GM23338 (cell line): Measurements from ENCODE around the gene SMOC1. TPM values are rescaled to one million over a fixed set of nuclear protein-coding genes. Genes with fewer than 3 reads are reported as not detected.

ENCODE experiments used
- ATAC-seq: fragments of 200-7000 bp; cut with Tn5 transposase; 3 replicates; pipeline ENCODE4 v1.9.1; 2020
- DNase-seq: peaks from one replicate; pipeline ENCODE4 v3.0.0-alpha.2; 2015; ENCODE audit warnings: low spot score
- H2AFZ ChIP-seq: fragments of 200-600 bp; sonication (generic); 2 replicates; pipeline ENCODE4 v1.8.0; 2016; ENCODE audit warnings: antibody characterized with exemption, mild to moderate bottlenecking, moderate library complexity
- H3F3A ChIP-seq: fragments of 200-600 bp; sonication (generic); replicated peaks from 2 replicates; pipeline ENCODE4 v1.8.0; 2017; ENCODE audit warnings: antibody characterized with exemption, mixed run types, low read depth
- H3K27ac ChIP-seq: fragments of 200-600 bp; sonication (generic); 2 replicates; pipeline ENCODE4 v1.6.1; 2016; ENCODE audit warnings: low read depth
- H3K27me3 ChIP-seq: fragments of 200-600 bp; sonication (generic); 2 replicates; pipeline ENCODE4 v1.8.0; 2016; ENCODE audit warnings: mild to moderate bottlenecking, mixed run types, moderate library complexity; ENCODE audit not compliant: insufficient read depth
- H3K36me3 ChIP-seq: fragments of 200-600 bp; sonication (generic); 2 replicates; pipeline ENCODE4 v1.8.0; 2016; ENCODE audit warnings: mild to moderate bottlenecking; ENCODE audit not compliant: insufficient read depth
- H3K4me1 ChIP-seq: fragments of 200-600 bp; sonication (generic); 2 replicates; pipeline ENCODE4 v1.8.0; 2016; ENCODE audit warnings: mild to moderate bottlenecking, moderate library complexity; ENCODE audit not compliant: insufficient read depth
- H3K4me2 ChIP-seq: fragments of 200-600 bp; sonication (generic); 2 replicates; pipeline ENCODE4 v1.7.1; 2017; ENCODE audit warnings: mixed run types
- H3K4me3 ChIP-seq: fragments of 200-600 bp; sonication (generic); 2 replicates; pipeline ENCODE4 v1.6.1; 2016; ENCODE audit warnings: mixed run types
- H3K79me2 ChIP-seq: fragments of 200-600 bp; sonication (generic); replicated peaks from 2 replicates; pipeline ENCODE4 v1.8.0; 2017; ENCODE audit warnings: mild to moderate bottlenecking; ENCODE audit not compliant: insufficient read depth
- H3K9me2 ChIP-seq: fragments of 200-600 bp; sonication (generic); 2 replicates; pipeline ENCODE4 v1.8.0; 2017; ENCODE audit not compliant: insufficient read depth
- H4K20me1 ChIP-seq: fragments of 200-600 bp; sonication (generic); replicated peaks from 2 replicates; pipeline ENCODE4 v1.8.0; 2017; ENCODE audit warnings: mild to moderate bottlenecking; ENCODE audit not compliant: insufficient read depth
- H3K27ac Mint-ChIP-seq: 2 replicates; pipeline ENCODE4 v1.8.0; 2020; ENCODE audit warnings: inconsistent platforms, mild to moderate bottlenecking, moderate library complexity, mixed read lengths
- H3K27me3 Mint-ChIP-seq: 3 replicates; pipeline ENCODE4 v1.8.0; 2022; ENCODE audit warnings: low read depth, mild to moderate bottlenecking, moderate library complexity, mixed read lengths, inconsistent platforms; ENCODE audit not compliant: insufficient read depth, poor library complexity
- H3K36me3 Mint-ChIP-seq: 3 replicates; pipeline ENCODE4 v1.8.0; 2021; ENCODE audit warnings: low read depth, mild to moderate bottlenecking, inconsistent platforms, moderate library complexity, mixed read lengths
- H3K4me1 Mint-ChIP-seq: 3 replicates; pipeline ENCODE4 v1.8.0; 2020; ENCODE audit warnings: mild to moderate bottlenecking, inconsistent platforms, mixed read lengths
- H3K4me3 Mint-ChIP-seq: 3 replicates; pipeline ENCODE4 v1.8.0; 2021; ENCODE audit warnings: moderate library complexity, mild to moderate bottlenecking, inconsistent platforms, mixed read lengths
- H3K9me3 Mint-ChIP-seq: 3 replicates; pipeline ENCODE4 v1.8.0; 2020; ENCODE audit warnings: moderate library complexity, mild to moderate bottlenecking, inconsistent platforms, mixed read lengths
- CREB1 ChIP-seq: fragments of 250-450 bp; sonication (Bioruptor Pico); IDR thresholded peaks from 2 replicates; pipeline ENCODE4 v1.5.0; 2020; ENCODE audit warnings: low read depth, mild to moderate bottlenecking, moderate library complexity
- CTCF ChIP-seq, 2 experiments: fragments of 200-600 bp in 1 of 2; sonication (generic) in 1 of 2; conservative IDR thresholded peaks; 2 replicates each; pipeline versions ENCODE4 v1.5.1 to v1.6.1; 2016 to 2017; ENCODE audit warnings: antibody characterized with exemption in 2 of 2, low read depth in 2 of 2, mild to moderate bottlenecking in 2 of 2, moderate library complexity in 1 of 2
- ETS1 ChIP-seq: IDR thresholded peaks from 2 replicates; pipeline ENCODE4 v1.6.1; 2016; ENCODE audit warnings: antibody characterized with exemption
- EZH2 ChIP-seq: fragments of 200-600 bp; sonication (generic); IDR thresholded peaks from one replicate; pipeline ENCODE4 v1.8.0; 2017; ENCODE audit warnings: antibody characterized with exemption, mild to moderate bottlenecking, low read depth; ENCODE audit not compliant: unreplicated experiment
- EZH2phosphoT487 ChIP-seq: fragments of 200-600 bp; sonication (generic); IDR thresholded peaks from one replicate; pipeline ENCODE4 v1.8.1; 2018; ENCODE audit warnings: antibody characterized with exemption; ENCODE audit not compliant: unreplicated experiment
- JUNB ChIP-seq: IDR thresholded peaks from one replicate; pipeline ENCODE4 v1.6.1; 2016; ENCODE audit warnings: antibody characterized with exemption; ENCODE audit not compliant: unreplicated experiment
- NANOG ChIP-seq: IDR thresholded peaks from 2 replicates; pipeline ENCODE4 v1.6.1; 2016; ENCODE audit warnings: antibody characterized with exemption, borderline replicate concordance
- POLR2AphosphoS5 ChIP-seq: IDR thresholded peaks from 2 replicates; pipeline ENCODE4 v1.6.1; 2016; ENCODE audit warnings: antibody characterized with exemption, low read depth
- REST ChIP-seq: IDR thresholded peaks from one replicate; pipeline ENCODE4 v1.6.1; 2018; ENCODE audit warnings: antibody characterized with exemption; ENCODE audit not compliant: unreplicated experiment
- STAT1 ChIP-seq: IDR thresholded peaks from one replicate; pipeline ENCODE4 v1.6.1; 2016; ENCODE audit warnings: antibody characterized with exemption; ENCODE audit not compliant: unreplicated experiment
- ZNF114 ChIP-seq: fragments of 250-450 bp; sonication (Bioruptor Pico); IDR thresholded peaks from 2 replicates; pipeline ENCODE4 v1.5.0; 2020; ENCODE audit warnings: mild to moderate bottlenecking, moderate library complexity
- ZNF331 ChIP-seq: fragments of 250-450 bp; sonication (Bioruptor Pico); IDR thresholded peaks from 2 replicates; pipeline ENCODE4 v1.5.0; 2020; ENCODE audit warnings: low read depth, mild to moderate bottlenecking, moderate library complexity
- ZNF462 ChIP-seq: fragments of 250-450 bp; sonication (Bioruptor Pico); IDR thresholded peaks from 2 replicates; pipeline ENCODE4 v1.5.0; 2020; ENCODE audit warnings: mild to moderate bottlenecking, moderate library complexity
- polyA plus RNA-seq: library from polyadenylated mRNA; unstranded; fragments of >200 nt; fragmentation: Nextera tagmentation; extraction: Ambion mirVana; gene quantifications from 2 replicates; pipeline ENCODE4 v1.2.1, GENCODE V29; 2016
- total RNA-seq: library from RNA; depleted of rRNA; stranded (reverse); fragments of >200 nt; shearing (Covaris generic); gene quantifications from 2 replicates; pipeline ENCODE4 v1.2.3, GENCODE V29; 2014

SMOC1 gene
- total and polyA plus RNA-seq, 2 experiments from 2014 or later: 0.79 to 1.6 TPM

GRCh38 chr14:69858801-69859200 is 20.4 kb upstream of the SMOC1 start:
- Mint-ChIP-seq H3K4me1 (peaks cover 26% of the 10 kb centered on the region), H3K27ac (no peak overlapping the region), H3K36me3 (no peaks in the 10 kb centered on the region), H3K27me3 (peaks cover 5% of the 10 kb centered on the region), H3K9me3 (peaks cover 3% of the 10 kb centered on the region; the same call in 2 of the 3 replicates), H3K4me3 (peak overlapping the region; percentile 19; the same call in 1 of the 3 replicates)
- TF ChIP-seq STAT1: no peak
- TF ChIP-seq ZNF331 (CRISPR knock-in tag): no peak
- no peak for TF ChIP-seq NANOG
- no peak for TF ChIP-seq ETS1
- no peak for TF ChIP-seq REST
- TF ChIP-seq CREB1 (CRISPR knock-in tag): no peak
- no peak for TF ChIP-seq EZH2
- no peak for TF ChIP-seq POLR2AphosphoS5
- no peak for TF ChIP-seq ZNF462 (CRISPR knock-in tag)
- TF ChIP-seq EZH2phosphoT487: no peak
- TF ChIP-seq ZNF114 (CRISPR knock-in tag): no peak
- no peak for TF ChIP-seq JUNB
- TF ChIP-seq CTCF (conservative IDR thresholded peaks at IDR 0.05; ENCODE audit: low read depth in 2 of 2): no peak
- Histone ChIP-seq H3F3A (no peaks in the 10 kb centered on the region), H3K79me2 (no peaks in the 10 kb centered on the region), H3K9me2 (no peaks in the 10 kb centered on the region), H3K4me2 (0 out of 2 replicates have a peak overlapping the region, but pooled peaks have one; percentile 48), H3K27me3 (no peaks in the 10 kb centered on the region), H3K36me3 (no peaks in the 10 kb centered on the region), H3K27ac (no peak overlapping the region), H2AFZ (peak overlapping the region; percentile 92), H3K4me3 (no peak overlapping the region), H3K4me1 (peaks cover 18% of the 10 kb centered on the region), H4K20me1 (no peaks in the 10 kb centered on the region)
- ATAC-seq: peak; percentile 64
- DNase-seq: no peak
